Ovary (tissue), 3 donors: ENCODE results near the gene TMTC1.

Experiments
- POLR2A ChIP-seq: fragments of 450-650 bp; IDR thresholded peaks from one replicate; pipeline ENCODE4 v1.6.1; 2017; ENCODE audit warnings: antibody characterized with exemption, mild to moderate bottlenecking, moderate library complexity
- TF ChIP-seq, protein P1 (sequence below), 3 donors: fragments of 450-650 bp in 2 of 3; fragments of 200-600 bp in 1 of 3; IDR thresholded peaks; one replicate each; pipeline versions ENCODE4 v1.5.1 to v1.8.0; 2016 to 2022; ENCODE audit warnings: antibody characterized with exemption in 3 of 3, mild to moderate bottlenecking in 1 of 3
- donor health status: DM: no; HTN: no; CAD: no.

GRCh38 chr12:29649722-29650121 lies 134.0 kb downstream of the TMTC1 start:
- TF ChIP-seq, protein P1, sequence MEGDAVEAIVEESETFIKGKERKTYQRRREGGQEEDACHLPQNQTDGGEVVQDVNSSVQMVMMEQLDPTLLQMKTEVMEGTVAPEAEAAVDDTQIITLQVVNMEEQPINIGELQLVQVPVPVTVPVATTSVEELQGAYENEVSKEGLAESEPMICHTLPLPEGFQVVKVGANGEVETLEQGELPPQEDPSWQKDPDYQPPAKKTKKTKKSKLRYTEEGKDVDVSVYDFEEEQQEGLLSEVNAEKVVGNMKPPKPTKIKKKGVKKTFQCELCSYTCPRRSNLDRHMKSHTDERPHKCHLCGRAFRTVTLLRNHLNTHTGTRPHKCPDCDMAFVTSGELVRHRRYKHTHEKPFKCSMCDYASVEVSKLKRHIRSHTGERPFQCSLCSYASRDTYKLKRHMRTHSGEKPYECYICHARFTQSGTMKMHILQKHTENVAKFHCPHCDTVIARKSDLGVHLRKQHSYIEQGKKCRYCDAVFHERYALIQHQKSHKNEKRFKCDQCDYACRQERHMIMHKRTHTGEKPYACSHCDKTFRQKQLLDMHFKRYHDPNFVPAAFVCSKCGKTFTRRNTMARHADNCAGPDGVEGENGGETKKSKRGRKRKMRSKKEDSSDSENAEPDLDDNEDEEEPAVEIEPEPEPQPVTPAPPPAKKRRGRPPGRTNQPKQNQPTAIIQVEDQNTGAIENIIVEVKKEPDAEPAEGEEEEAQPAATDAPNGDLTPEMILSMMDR (IDR thresholded peaks at IDR 0.05) = no peak
- no peak for TF ChIP-seq POLR2A
